Spinal cord (tissue), 10 donors: ENCODE results near the gene MPG. TPM values are rescaled to one million over a fixed set of nuclear protein-coding genes. Genes with fewer than 3 reads are reported as not detected.
"Not testable (repeated sequence)": the region's sequence is repeated elsewhere in the genome, so short reads cannot be mapped to it uniquely, and the experiment has no call there.

Experiments used
- DNase-seq, 6 donors: peaks; one replicate each; pipeline versions ENCODE4 v3.0.0 to v3.0.0-alpha.2; 2013 to 2015; ENCODE audit warnings: low spot score in 6 of 6, low read depth in 4 of 6
- H3K27ac ChIP-seq: one replicate; pipeline ENCODE4 v1.5.1; 2013; ENCODE audit warnings: low read depth, low read length, control low read depth
- H3K27me3 ChIP-seq: one replicate; pipeline ENCODE4 v1.6.1; 2013; ENCODE audit warnings: low read length; ENCODE audit not compliant: control insufficient read depth, insufficient read depth
- H3K36me3 ChIP-seq: one replicate; pipeline ENCODE4 v1.6.1; 2013; ENCODE audit warnings: low read length; ENCODE audit not compliant: control insufficient read depth, insufficient read depth
- H3K4me1 ChIP-seq: one replicate; pipeline ENCODE4 v1.6.1; 2013; ENCODE audit warnings: low read length; ENCODE audit not compliant: control insufficient read depth, insufficient read depth
- H3K4me3 ChIP-seq: one replicate; pipeline ENCODE4 v1.5.1; 2013; ENCODE audit warnings: low read depth, low read length, control low read depth
- H3K9me3 ChIP-seq: one replicate; pipeline ENCODE4 v1.6.1; 2013; ENCODE audit warnings: low read length; ENCODE audit not compliant: control insufficient read depth, insufficient read depth
- WGBS: methylation state at CpG from one replicate; pipeline ENCODE4 v1.1.5; 2013; ENCODE audit warnings: missing lambda C conversion rate; ENCODE audit not compliant: insufficient coverage; 5-methylcytosine and 5-hydroxymethylcytosine counted together
- polyA plus RNA-seq, 2 donors: library from polyadenylated mRNA; unstranded; fragments of 120-200 nt; gene quantifications; one replicate each; pipeline ENCODE4 v1.2.1, GENCODE V29; 2013; ENCODE audit not compliant: insufficient read length in 2 of 2
- total RNA-seq, 2 donors: library from RNA; depleted of rRNA in 1 of 2; stranded (reverse); fragments of 120-200 nt in 1 of 2; fragments of >200 nt in 1 of 2; gene quantifications; one replicate each; pipeline versions ENCODE4 v1.2.3 to v1.2.4, GENCODE V29; 2013 to 2014
- donor health status: healthy.

Gene MPG
- total and polyA plus RNA-seq, 4 donors = 43.8 to 54.2 (median 46.4) TPM

GRCh38 chr16:37511-37910 lies 40.5 kb upstream of the MPG start:
- H3K9me3 ChIP-seq = no peaks in the 10 kb centered on the region
- no peak overlapping the region for H3K4me3 ChIP-seq
- no peak for DNase-seq
- no peak overlapping the region for H3K27ac ChIP-seq
- H3K4me1 ChIP-seq = no peaks in the 10 kb centered on the region
- WGBS = 100% methylated on average over 1 of the region's 5 CpGs
- peaks cover 12% of the 10 kb centered on the region for H3K36me3 ChIP-seq
- no peaks in the 10 kb centered on the region for H3K27me3 ChIP-seq

GRCh38 chr16:38206-38605 lies 39.8 kb upstream of the MPG start:
- H3K9me3 ChIP-seq, H3K4me1 ChIP-seq, H3K4me3 ChIP-seq, H3K27me3 ChIP-seq, H3K27ac ChIP-seq, DNase-seq: not testable (repeated sequence)
- H3K36me3 ChIP-seq = peaks cover 12% of the 10 kb centered on the region
- 90% methylated on average over 9 of the region's 11 CpGs for WGBS

- Histone ChIP-seq H3K36me3 (peaks cover 12% of the 10 kb centered on the region), H3K27me3 (no peaks in the 10 kb centered on the region), H3K4me3 (no peak overlapping the region), H3K9me3 (no peaks in the 10 kb centered on the region), H3K27ac (no peak overlapping the region), H3K4me1 (no peaks in the 10 kb centered on the region)
- 71% methylated on average over 4 of the region's 13 CpGs for WGBS
- DNase-seq = no peak
Observed at GRCh38 chr16:38941-39892, 38.8 kb upstream of the MPG start.

GRCh38 chr16:41439-42068 lies 36.5 kb upstream of the MPG start:
- 95% methylated on average over 16 of the region's 22 CpGs for WGBS
- H3K36me3 ChIP-seq = peaks cover 12% of the 10 kb centered on the region
- H3K9me3 ChIP-seq = no peaks in the 10 kb centered on the region
- no peak for DNase-seq
- H3K4me1 ChIP-seq = no peaks in the 10 kb centered on the region
- no peak overlapping the region for H3K27ac ChIP-seq
- H3K4me3 ChIP-seq = no peak overlapping the region
- no peaks in the 10 kb centered on the region for H3K27me3 ChIP-seq

- no peaks in the 10 kb centered on the region for H3K4me1 ChIP-seq
- no peaks in the 10 kb centered on the region for H3K9me3 ChIP-seq
- H3K27me3 ChIP-seq = no peaks in the 10 kb centered on the region
- no peak overlapping the region for H3K4me3 ChIP-seq
- 96% methylated on average over 11 of the region's 11 CpGs for WGBS
- no peak for DNase-seq
- peaks cover 12% of the 10 kb centered on the region for H3K36me3 ChIP-seq
- H3K27ac ChIP-seq = no peak overlapping the region
Observed at GRCh38 chr16:42069-42457, 36.0 kb upstream of the MPG start.

GRCh38 chr16:42691-43090 lies 35.3 kb upstream of the MPG start:
- WGBS = 95% methylated on average over 4 of the region's 4 CpGs
- H3K27me3 ChIP-seq = no peaks in the 10 kb centered on the region
- no peaks in the 10 kb centered on the region for H3K4me1 ChIP-seq
- H3K4me3 ChIP-seq = no peak overlapping the region
- DNase-seq = no peak
- no peaks in the 10 kb centered on the region for H3K9me3 ChIP-seq
- no peak overlapping the region for H3K27ac ChIP-seq
- H3K36me3 ChIP-seq = peaks cover 12% of the 10 kb centered on the region

- no peak overlapping the region for H3K27ac ChIP-seq
- DNase-seq = no peak
- peaks cover 12% of the 10 kb centered on the region for H3K36me3 ChIP-seq
- no peaks in the 10 kb centered on the region for H3K9me3 ChIP-seq
- no peak overlapping the region for H3K4me3 ChIP-seq
- WGBS = 81% methylated on average over 4 of the region's 5 CpGs
- H3K27me3 ChIP-seq = no peaks in the 10 kb centered on the region
- no peaks in the 10 kb centered on the region for H3K4me1 ChIP-seq
Observed at GRCh38 chr16:43294-43693, 34.7 kb upstream of the MPG start.

GRCh38 chr16:44655-45054 lies 33.4 kb upstream of the MPG start:
- no peak overlapping the region for H3K27ac ChIP-seq
- H3K4me3 ChIP-seq = no peak overlapping the region
- H3K9me3 ChIP-seq = no peaks in the 10 kb centered on the region
- no peak for DNase-seq
- no peaks in the 10 kb centered on the region for H3K27me3 ChIP-seq
- 97% methylated on average over 4 of the region's 8 CpGs for WGBS
- H3K36me3 ChIP-seq = peaks cover 11% of the 10 kb centered on the region
- no peaks in the 10 kb centered on the region for H3K4me1 ChIP-seq

- no peak overlapping the region for H3K27ac ChIP-seq
- H3K36me3 ChIP-seq = peaks cover 11% of the 10 kb centered on the region
- 92% methylated on average over 4 of the region's 5 CpGs for WGBS
- no peaks in the 10 kb centered on the region for H3K4me1 ChIP-seq
- DNase-seq = no peak
- no peak overlapping the region for H3K4me3 ChIP-seq
- H3K27me3 ChIP-seq = no peaks in the 10 kb centered on the region
- H3K9me3 ChIP-seq = no peaks in the 10 kb centered on the region
Observed at GRCh38 chr16:45454-45853, 32.6 kb upstream of the MPG start.

GRCh38 chr16:46510-46909 lies 31.5 kb upstream of the MPG start:
- H3K9me3 ChIP-seq, H3K36me3 ChIP-seq, H3K27me3 ChIP-seq, H3K4me1 ChIP-seq, H3K27ac ChIP-seq, DNase-seq, H3K4me3 ChIP-seq: not testable (repeated sequence)
- WGBS = no CpG with 5 or more reads among the region's 7 CpGs
